Gastroesophageal sphincter (tissue), 4 donors: ENCODE results near the gene GDA. TPM values are rescaled to one million over a fixed set of nuclear protein-coding genes. Genes with fewer than 3 reads are reported as not detected.

Experiments used
- ATAC-seq: fragments of 150-250 bp; one replicate; pipeline ENCODE4 v1.9.1; 2016; ENCODE audit warnings: mild to moderate bottlenecking, moderate library complexity
- H3K27ac ChIP-seq, 4 donors: fragments of 200-600 bp; sonication (generic) in 3 of 4; 1 replicate in 3 of 4; 2 replicates in 1 of 4; pipeline ENCODE4 v1.5.1; 2016 to 2019
- H3K27me3 ChIP-seq: fragments of 200-600 bp; sonication (generic); one replicate; pipeline ENCODE4 v1.5.1; 2019
- H3K36me3 ChIP-seq, 2 donors: fragments of 200-600 bp; sonication (generic); one replicate each; pipeline ENCODE4 v1.5.1; 2019; ENCODE audit warnings: control low read depth in 1 of 2
- H3K4me1 ChIP-seq, 3 donors: fragments of 200-600 bp; sonication (generic); 1 replicate in 2 of 3; 2 replicates in 1 of 3; pipeline ENCODE4 v1.5.1; 2016 to 2019; ENCODE audit warnings: control low read depth in 2 of 3
- H3K4me3 ChIP-seq, 2 donors: fragments of 200-600 bp; sonication (generic); one replicate each; pipeline ENCODE4 v1.5.1; 2019; ENCODE audit warnings: mild to moderate bottlenecking in 1 of 2, moderate library complexity in 1 of 2
- H3K9me3 ChIP-seq, 3 donors: fragments of 200-600 bp; sonication (generic); one replicate each; pipeline ENCODE4 v1.5.1; 2017 to 2019; ENCODE audit warnings: control low read depth in 2 of 3
- EP300 ChIP-seq: sonication (generic); formaldehyde crosslinking; IDR thresholded peaks from one replicate; pipeline ENCODE4 v1.6.1; 2017; ENCODE audit warnings: antibody characterized with exemption, mild to moderate bottlenecking
- POLR2A ChIP-seq, 2 donors: fragments of 450-650 bp; IDR thresholded peaks; one replicate each; pipeline ENCODE4 v1.6.1; 2017; ENCODE audit warnings: antibody characterized with exemption in 2 of 2, mild to moderate bottlenecking in 2 of 2, moderate library complexity in 1 of 2
- POLR2AphosphoS5 ChIP-seq: sonication (generic); formaldehyde crosslinking; IDR thresholded peaks from one replicate; pipeline ENCODE4 v1.6.1; 2017; ENCODE audit warnings: antibody characterized with exemption
- WGBS, 2 donors: methylation state at CpG; one replicate each; pipeline ENCODE4 v1.1.5; 2018; ENCODE audit warnings: low coverage in 1 of 2; 5-methylcytosine and 5-hydroxymethylcytosine counted together
- total RNA-seq, 4 donors: library from RNA; depleted of rRNA; stranded (reverse); fragments of >200 nt; gene quantifications; one replicate each; pipeline ENCODE4 v1.1.0, GENCODE V29; 2016
- TF ChIP-seq, protein P1 (sequence below), 4 experiments: fragments of 200-600 bp in 2 of 4; fragments of 450-650 bp in 2 of 4; sonication (generic) in 1 of 4; IDR thresholded peaks; one replicate each; pipeline ENCODE4 v1.5.1; 2017 to 2019; ENCODE audit warnings: antibody characterized with exemption in 4 of 4, mild to moderate bottlenecking in 2 of 4, moderate library complexity in 2 of 4

GDA gene
- total RNA-seq, 4 donors from 2014 or later: not detected

DNA sequence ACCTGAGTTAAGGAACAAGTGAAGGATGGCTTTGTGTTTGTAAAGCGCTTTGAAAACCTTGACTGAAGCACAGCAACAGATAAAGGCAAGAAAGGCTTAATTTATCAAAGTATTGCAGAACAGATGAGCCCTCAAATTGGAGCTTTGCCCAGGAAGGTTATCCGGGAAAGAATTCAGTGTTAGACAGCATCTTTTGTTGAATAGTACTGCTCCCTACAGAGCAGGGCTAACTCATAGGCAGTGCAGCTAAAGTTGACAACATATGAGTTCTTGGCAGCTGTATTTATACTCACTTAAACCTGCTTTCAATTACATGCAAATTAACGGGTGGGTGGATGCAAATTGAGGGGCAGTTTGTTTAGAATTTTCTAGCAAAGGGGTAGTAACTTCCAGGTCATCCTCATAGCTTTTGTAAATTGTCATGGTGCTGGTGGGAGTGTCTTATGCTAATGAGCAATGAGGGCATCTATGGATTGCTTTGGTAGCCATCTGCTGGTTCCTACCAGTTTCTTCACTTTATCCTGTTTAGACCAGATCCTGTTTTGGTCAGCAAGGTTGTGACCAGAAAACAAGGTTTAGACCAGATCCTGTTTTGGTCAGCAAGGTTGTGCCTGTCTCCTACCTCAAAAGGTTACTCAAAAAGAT lies 105.8 kb downstream of the GDA start:
- TF ChIP-seq EP300: no peak
- TF ChIP-seq POLR2A (IDR thresholded peaks at IDR 0.05): no peak
- TF ChIP-seq, protein P1, sequence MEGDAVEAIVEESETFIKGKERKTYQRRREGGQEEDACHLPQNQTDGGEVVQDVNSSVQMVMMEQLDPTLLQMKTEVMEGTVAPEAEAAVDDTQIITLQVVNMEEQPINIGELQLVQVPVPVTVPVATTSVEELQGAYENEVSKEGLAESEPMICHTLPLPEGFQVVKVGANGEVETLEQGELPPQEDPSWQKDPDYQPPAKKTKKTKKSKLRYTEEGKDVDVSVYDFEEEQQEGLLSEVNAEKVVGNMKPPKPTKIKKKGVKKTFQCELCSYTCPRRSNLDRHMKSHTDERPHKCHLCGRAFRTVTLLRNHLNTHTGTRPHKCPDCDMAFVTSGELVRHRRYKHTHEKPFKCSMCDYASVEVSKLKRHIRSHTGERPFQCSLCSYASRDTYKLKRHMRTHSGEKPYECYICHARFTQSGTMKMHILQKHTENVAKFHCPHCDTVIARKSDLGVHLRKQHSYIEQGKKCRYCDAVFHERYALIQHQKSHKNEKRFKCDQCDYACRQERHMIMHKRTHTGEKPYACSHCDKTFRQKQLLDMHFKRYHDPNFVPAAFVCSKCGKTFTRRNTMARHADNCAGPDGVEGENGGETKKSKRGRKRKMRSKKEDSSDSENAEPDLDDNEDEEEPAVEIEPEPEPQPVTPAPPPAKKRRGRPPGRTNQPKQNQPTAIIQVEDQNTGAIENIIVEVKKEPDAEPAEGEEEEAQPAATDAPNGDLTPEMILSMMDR (IDR thresholded peaks at IDR 0.05): no peak
- no peak for TF ChIP-seq POLR2AphosphoS5
- no peaks in the 10 kb centered on the region for H3K4me1 ChIP-seq
- H3K4me3 ChIP-seq: no peak overlapping the region
- H3K36me3 ChIP-seq: no peaks in the 10 kb centered on the region
- whole genome bisulfite sequencing, 2 donors: 39 to 45% methylated on average over 2 to 3 of the region's 3 CpGs
- no peak overlapping the region for H3K27ac ChIP-seq
- H3K27me3 ChIP-seq: peaks cover 15% of the 10 kb centered on the region
- ATAC-seq: no peak
- no peaks in the 10 kb centered on the region for H3K9me3 ChIP-seq

DNA sequence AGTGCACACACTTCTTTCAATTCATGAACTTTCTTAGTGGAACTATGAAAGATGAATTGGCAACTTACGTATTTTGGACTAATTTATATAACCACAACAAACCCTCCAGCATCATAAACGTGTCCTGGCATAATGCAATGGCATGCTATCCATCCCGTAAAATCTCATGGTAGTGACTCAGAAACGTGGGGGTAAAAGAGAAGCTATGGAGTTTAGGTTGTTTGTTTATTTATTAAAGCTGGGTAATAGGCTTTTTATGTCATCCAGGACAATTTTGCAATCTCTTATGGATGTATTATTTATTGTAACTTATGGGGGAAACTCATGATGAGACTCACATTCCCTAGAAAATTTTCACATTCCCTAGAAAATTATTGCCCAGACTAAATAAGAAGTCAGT lies 106.3 kb downstream of the GDA start:
- WGBS, 2 donors: 68% methylated on average over 4 of the region's 4 CpGs
- Histone ChIP-seq H3K4me3 (no peak overlapping the region), H3K27me3 (peaks cover 15% of the 10 kb centered on the region), H3K4me1 (no peaks in the 10 kb centered on the region), H3K27ac (no peak overlapping the region), H3K36me3 (no peaks in the 10 kb centered on the region), H3K9me3 (no peaks in the 10 kb centered on the region)
- TF ChIP-seq EP300 (no peak), POLR2A (IDR thresholded peaks at IDR 0.05) (no peak), POLR2AphosphoS5 (no peak)
- TF ChIP-seq, protein P1 (IDR thresholded peaks at IDR 0.05): no peak
- no peak for ATAC-seq

DNA sequence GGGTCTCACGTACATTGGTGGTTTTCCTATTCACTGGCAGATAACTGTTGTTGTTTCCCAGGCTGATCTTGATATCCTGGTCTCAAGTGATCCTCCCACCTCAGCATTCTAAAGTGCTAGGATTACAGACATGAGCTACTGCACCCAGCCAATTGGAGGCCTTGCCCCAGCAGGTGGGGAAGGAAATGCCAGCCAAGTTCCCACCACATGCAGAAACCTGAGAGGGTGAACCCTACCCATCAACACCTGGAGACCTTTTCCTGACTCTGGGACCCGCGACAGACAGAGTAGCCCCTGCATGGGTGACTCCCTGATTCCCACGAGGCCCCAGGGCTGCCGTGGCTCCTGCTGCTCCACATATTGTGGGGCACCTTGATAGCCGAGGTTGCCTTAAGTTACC lies 107.7 kb downstream of the GDA start:
- 66 to 90% methylated on average over 3 to 5 of the region's 6 CpGs for WGBS, 2 donors
- H3K9me3 ChIP-seq: no peaks in the 10 kb centered on the region
- H3K4me3 ChIP-seq: no peak overlapping the region
- no peak overlapping the region for H3K27ac ChIP-seq
- no peak for ATAC-seq
- TF ChIP-seq, protein P1 (IDR thresholded peaks at IDR 0.05): no peak
- TF ChIP-seq EP300 (no peak), POLR2AphosphoS5 (no peak), POLR2A (IDR thresholded peaks at IDR 0.05) (no peak)
- peaks cover 15% of the 10 kb centered on the region for H3K27me3 ChIP-seq
- no peaks in the 10 kb centered on the region for H3K36me3 ChIP-seq
- no peaks in the 10 kb centered on the region for H3K4me1 ChIP-seq

DNA sequence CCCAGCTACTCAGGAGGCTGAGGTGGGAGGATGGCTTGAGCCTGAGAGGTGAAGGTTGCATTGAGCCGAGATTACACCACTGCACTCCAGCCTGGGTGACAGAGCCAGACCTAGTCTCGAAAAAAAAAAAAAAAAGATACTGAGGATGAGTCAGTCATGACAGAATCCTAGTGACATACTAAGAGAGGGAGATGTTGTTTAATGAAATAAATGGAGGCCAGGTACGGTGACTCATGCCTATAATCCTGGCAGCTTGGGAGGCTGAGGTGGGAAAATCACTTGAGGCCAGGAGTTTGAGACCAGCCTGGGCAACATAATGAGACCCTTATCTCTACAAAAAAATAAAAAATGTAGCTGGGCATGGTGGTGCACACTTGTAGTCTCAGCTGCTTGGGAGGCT lies 108.6 kb downstream of the GDA start:
- WGBS, 2 donors: 70 to 82% methylated on average over 1 to 2 of the region's 3 CpGs
- no peak for ATAC-seq
- no peaks in the 10 kb centered on the region for H3K36me3 ChIP-seq
- peaks cover 15% of the 10 kb centered on the region for H3K27me3 ChIP-seq
- TF ChIP-seq, protein P1 (IDR thresholded peaks at IDR 0.05): no peak
- no peak for TF ChIP-seq POLR2A (IDR thresholded peaks at IDR 0.05)
- no peak for TF ChIP-seq POLR2AphosphoS5
- TF ChIP-seq EP300: no peak
- no peak overlapping the region for H3K27ac ChIP-seq
- no peaks in the 10 kb centered on the region for H3K4me1 ChIP-seq
- no peaks in the 10 kb centered on the region for H3K9me3 ChIP-seq
- H3K4me3 ChIP-seq: no peak overlapping the region

DNA sequence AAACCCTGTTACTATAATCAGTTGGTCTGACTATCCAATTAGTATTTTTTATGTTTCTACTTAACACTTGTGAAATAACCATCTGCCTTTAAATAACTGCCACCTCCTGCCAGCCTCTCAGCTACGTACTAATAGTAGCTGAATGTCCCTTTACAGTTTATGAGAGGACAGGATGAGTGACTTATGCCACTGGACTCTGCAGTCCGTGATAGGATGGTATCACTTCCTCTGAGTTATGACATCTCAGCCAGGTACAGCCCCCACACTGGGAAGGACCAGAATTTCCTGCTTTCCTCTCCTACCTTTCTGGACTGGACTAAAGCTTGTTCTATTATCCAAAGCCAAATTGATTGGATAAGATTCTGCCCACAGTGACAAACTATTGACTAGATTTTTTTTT lies 112.8 kb downstream of the GDA start:
- no peak for TF ChIP-seq EP300
- TF ChIP-seq POLR2A (IDR thresholded peaks at IDR 0.05): no peak
- TF ChIP-seq POLR2AphosphoS5: no peak
- TF ChIP-seq, protein P1 (IDR thresholded peaks at IDR 0.05): no peak
- Histone ChIP-seq H3K9me3 (no peaks in the 10 kb centered on the region), H3K4me1 (no peaks in the 10 kb centered on the region), H3K36me3 (no peaks in the 10 kb centered on the region), H3K27ac (no peak overlapping the region), H3K27me3 (peaks cover 8% of the 10 kb centered on the region), H3K4me3 (no peak overlapping the region)
- 61 to 65% methylated on average over 2 of the region's 2 CpGs for WGBS, 2 donors
- no peak for ATAC-seq
